ENCODE measurements around the gene APRT. TPM values are rescaled to one million over a fixed set of nuclear protein-coding genes. Genes with fewer than 3 reads are reported as not detected.

APRT gene
- total and polyA plus RNA-seq, 9 of the 15 experiments (the other 6 are each of a cell fraction or from before 2014, with no cell fraction given), result 41.7 to 409 (median 146) TPM

DNA sequence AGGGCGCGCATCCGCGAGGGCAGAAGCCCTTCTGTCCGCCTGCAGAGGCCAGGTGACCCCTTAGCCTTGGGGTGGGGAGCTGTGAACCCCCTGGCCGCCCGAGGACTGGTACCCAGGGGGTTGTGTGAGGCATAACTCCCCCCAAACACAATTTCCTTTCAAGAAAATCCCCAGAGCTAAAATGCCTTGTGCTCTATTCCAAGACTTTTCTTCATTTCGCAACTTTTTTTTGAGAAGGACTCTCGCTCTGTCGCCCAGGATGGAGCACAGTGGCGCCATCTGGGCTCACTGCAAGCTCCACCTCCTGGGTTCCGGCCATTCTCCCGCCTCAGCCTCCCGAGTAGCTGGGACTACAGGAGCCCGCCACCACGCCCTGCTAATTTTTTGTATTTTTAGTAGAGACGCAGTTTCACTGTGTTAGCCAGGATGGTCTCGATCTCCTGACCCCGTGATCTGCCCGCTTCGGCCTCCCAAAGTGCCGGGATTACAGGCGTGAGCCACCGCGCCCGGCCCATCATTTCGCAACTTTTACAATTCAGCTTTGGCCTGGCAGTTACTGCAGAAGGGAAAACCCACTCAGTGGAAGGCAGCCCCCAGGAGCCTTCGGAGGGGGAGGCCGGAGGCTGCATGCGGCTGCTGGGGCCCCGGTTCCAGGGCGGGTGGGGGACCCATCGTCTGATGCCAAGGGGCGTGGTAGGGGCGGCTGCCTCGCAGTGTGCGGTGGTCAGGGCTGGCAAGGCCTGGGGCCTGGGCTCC, 963 bp upstream of the APRT start (continued):
- TF ChIP-seq, protein P1, sequence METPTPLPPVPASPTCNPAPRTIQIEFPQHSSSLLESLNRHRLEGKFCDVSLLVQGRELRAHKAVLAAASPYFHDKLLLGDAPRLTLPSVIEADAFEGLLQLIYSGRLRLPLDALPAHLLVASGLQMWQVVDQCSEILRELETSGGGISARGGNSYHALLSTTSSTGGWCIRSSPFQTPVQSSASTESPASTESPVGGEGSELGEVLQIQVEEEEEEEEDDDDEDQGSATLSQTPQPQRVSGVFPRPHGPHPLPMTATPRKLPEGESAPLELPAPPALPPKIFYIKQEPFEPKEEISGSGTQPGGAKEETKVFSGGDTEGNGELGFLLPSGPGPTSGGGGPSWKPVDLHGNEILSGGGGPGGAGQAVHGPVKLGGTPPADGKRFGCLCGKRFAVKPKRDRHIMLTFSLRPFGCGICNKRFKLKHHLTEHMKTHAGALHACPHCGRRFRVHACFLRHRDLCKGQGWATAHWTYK (CRISPR knock-in tag; IDR thresholded peaks at IDR 0.05), result 0 out of 2 replicates have a peak, but pooled peaks have one; percentile 6
- TF ChIP-seq NFE2L1 (tag; IDR thresholded peaks at IDR 0.05; ENCODE audit: borderline replicate concordance, low read depth), result no peak
- TF ChIP-seq, protein P2, sequence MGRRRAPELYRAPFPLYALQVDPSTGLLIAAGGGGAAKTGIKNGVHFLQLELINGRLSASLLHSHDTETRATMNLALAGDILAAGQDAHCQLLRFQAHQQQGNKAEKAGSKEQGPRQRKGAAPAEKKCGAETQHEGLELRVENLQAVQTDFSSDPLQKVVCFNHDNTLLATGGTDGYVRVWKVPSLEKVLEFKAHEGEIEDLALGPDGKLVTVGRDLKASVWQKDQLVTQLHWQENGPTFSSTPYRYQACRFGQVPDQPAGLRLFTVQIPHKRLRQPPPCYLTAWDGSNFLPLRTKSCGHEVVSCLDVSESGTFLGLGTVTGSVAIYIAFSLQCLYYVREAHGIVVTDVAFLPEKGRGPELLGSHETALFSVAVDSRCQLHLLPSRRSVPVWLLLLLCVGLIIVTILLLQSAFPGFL (CRISPR knock-in tag; IDR thresholded peaks at IDR 0.05), result no peak
- no peak for TF ChIP-seq ZKSCAN3 (CRISPR knock-in tag; IDR thresholded peaks at IDR 0.05)
- TF ChIP-seq TGIF2 (CRISPR knock-in tag; IDR thresholded peaks at IDR 0.05), result no peak; the same call in none of the 2 replicates
- TF ChIP-seq ZNF324 (CRISPR knock-in tag; IDR thresholded peaks at IDR 0.05), result no peak
- TF ChIP-seq KDM5B (IDR thresholded peaks at IDR 0.05; ENCODE audit: insufficient replicate concordance, low read depth, low read length), result no peak
- TF ChIP-seq CHD4 (IDR thresholded peaks at IDR 0.05; ENCODE audit: insufficient read depth, insufficient replicate concordance, low read depth, low read length, poor library complexity, severe bottlenecking), result no peak
- no peak for TF ChIP-seq HSF4 (CRISPR knock-in tag; IDR thresholded peaks at IDR 0.05; ENCODE audit: borderline replicate concordance)
- TF ChIP-seq ZNF444 (CRISPR knock-in tag; IDR thresholded peaks at IDR 0.05), result no peak
- TF ChIP-seq, protein P3, sequence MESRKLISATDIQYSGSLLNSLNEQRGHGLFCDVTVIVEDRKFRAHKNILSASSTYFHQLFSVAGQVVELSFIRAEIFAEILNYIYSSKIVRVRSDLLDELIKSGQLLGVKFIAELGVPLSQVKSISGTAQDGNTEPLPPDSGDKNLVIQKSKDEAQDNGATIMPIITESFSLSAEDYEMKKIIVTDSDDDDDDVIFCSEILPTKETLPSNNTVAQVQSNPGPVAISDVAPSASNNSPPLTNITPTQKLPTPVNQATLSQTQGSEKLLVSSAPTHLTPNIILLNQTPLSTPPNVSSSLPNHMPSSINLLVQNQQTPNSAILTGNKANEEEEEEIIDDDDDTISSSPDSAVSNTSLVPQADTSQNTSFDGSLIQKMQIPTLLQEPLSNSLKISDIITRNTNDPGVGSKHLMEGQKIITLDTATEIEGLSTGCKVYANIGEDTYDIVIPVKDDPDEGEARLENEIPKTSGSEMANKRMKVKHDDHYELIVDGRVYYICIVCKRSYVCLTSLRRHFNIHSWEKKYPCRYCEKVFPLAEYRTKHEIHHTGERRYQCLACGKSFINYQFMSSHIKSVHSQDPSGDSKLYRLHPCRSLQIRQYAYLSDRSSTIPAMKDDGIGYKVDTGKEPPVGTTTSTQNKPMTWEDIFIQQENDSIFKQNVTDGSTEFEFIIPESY (CRISPR knock-in tag; IDR thresholded peaks at IDR 0.05), result no peak
